Measurements from ENCODE around the gene TSPYL1. TPM values are rescaled to one million over a fixed set of nuclear protein-coding genes. Genes with fewer than 3 reads are reported as not detected.

TSPYL1 gene
- total and polyA plus RNA-seq, 10 of the 15 experiments (the other 5 are each of a cell fraction or from before 2014, with no cell fraction given) = 22.9 to 44.1 (median 27.0) TPM

GRCh38 chr6:116300566-116300965 is 20.8 kb upstream of the TSPYL1 start (continued):
- TF ChIP-seq, protein P1, sequence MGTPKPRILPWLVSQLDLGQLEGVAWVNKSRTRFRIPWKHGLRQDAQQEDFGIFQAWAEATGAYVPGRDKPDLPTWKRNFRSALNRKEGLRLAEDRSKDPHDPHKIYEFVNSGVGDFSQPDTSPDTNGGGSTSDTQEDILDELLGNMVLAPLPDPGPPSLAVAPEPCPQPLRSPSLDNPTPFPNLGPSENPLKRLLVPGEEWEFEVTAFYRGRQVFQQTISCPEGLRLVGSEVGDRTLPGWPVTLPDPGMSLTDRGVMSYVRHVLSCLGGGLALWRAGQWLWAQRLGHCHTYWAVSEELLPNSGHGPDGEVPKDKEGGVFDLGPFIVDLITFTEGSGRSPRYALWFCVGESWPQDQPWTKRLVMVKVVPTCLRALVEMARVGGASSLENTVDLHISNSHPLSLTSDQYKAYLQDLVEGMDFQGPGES (IDR thresholded peaks at IDR 0.05) = no peak
- TF ChIP-seq CBX5 (IDR thresholded peaks at IDR 0.05; ENCODE audit: low read depth) = no peak
- no peak for TF ChIP-seq PML (IDR thresholded peaks at IDR 0.05; ENCODE audit: low read length)
- TF ChIP-seq BCLAF1 (IDR thresholded peaks at IDR 0.05) = no peak
- TF ChIP-seq PKNOX1 (IDR thresholded peaks at IDR 0.05) = no peak
- no peak for TF ChIP-seq RELB (IDR thresholded peaks at IDR 0.05; ENCODE audit: low read depth)
- TF ChIP-seq BRCA1 (IDR thresholded peaks at IDR 0.05; ENCODE audit: low read depth, low read length) = no peak
- TF ChIP-seq, protein P2, sequence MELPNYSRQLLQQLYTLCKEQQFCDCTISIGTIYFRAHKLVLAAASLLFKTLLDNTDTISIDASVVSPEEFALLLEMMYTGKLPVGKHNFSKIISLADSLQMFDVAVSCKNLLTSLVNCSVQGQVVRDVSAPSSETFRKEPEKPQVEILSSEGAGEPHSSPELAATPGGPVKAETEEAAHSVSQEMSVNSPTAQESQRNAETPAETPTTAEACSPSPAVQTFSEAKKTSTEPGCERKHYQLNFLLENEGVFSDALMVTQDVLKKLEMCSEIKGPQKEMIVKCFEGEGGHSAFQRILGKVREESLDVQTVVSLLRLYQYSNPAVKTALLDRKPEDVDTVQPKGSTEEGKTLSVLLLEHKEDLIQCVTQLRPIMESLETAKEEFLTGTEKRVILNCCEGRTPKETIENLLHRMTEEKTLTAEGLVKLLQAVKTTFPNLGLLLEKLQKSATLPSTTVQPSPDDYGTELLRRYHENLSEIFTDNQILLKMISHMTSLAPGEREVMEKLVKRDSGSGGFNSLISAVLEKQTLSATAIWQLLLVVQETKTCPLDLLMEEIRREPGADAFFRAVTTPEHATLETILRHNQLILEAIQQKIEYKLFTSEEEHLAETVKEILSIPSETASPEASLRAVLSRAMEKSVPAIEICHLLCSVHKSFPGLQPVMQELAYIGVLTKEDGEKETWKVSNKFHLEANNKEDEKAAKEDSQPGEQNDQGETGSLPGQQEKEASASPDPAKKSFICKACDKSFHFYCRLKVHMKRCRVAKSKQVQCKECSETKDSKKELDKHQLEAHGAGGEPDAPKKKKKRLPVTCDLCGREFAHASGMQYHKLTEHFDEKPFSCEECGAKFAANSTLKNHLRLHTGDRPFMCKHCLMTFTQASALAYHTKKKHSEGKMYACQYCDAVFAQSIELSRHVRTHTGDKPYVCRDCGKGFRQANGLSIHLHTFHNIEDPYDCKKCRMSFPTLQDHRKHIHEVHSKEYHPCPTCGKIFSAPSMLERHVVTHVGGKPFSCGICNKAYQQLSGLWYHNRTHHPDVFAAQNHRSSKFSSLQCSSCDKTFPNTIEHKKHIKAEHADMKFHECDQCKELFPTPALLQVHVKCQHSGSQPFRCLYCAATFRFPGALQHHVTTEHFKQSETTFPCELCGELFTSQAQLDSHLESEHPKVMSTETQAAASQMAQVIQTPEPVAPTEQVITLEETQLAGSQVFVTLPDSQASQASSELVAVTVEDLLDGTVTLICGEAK (IDR thresholded peaks at IDR 0.05; ENCODE audit: borderline replicate concordance) = no peak
